Progenitor cell of endocrine pancreas (in vitro differentiated cells): ENCODE data around the gene LIG1. TPM values are rescaled to one million over a fixed set of nuclear protein-coding genes. Genes with fewer than 3 reads are reported as not detected.

Experiments used
- DNase-seq: peaks from one replicate; pipeline ENCODE4 v3.0.0; 2021; ENCODE audit warnings: low spot score; ENCODE audit not compliant: unreplicated experiment
- H3K27ac Mint-ChIP-seq: 2 replicates; pipeline ENCODE4 v1.8.0; 2021; ENCODE audit warnings: mild to moderate bottlenecking, moderate library complexity, mixed read lengths
- H3K27me3 Mint-ChIP-seq: 2 replicates; pipeline ENCODE4 v1.8.0; 2021; ENCODE audit warnings: mixed read lengths
- H3K36me3 Mint-ChIP-seq: 2 replicates; pipeline ENCODE4 v1.8.0; 2022; ENCODE audit warnings: mixed read lengths; ENCODE audit not compliant: insufficient read depth
- H3K4me1 Mint-ChIP-seq: 2 replicates; pipeline ENCODE4 v1.8.0; 2021; ENCODE audit warnings: low read depth, mixed read lengths
- H3K4me3 Mint-ChIP-seq: 2 replicates; pipeline ENCODE4 v1.8.0; 2021; ENCODE audit warnings: low read depth, mild to moderate bottlenecking, moderate library complexity, mixed read lengths
- H3K9me3 Mint-ChIP-seq: 2 replicates; pipeline ENCODE4 v1.8.0; 2021; ENCODE audit warnings: low read depth, mixed read lengths
- CTCF ChIP-seq: fragments of 200-600 bp; sonication (generic); IDR thresholded peaks from one replicate; pipeline ENCODE4 v1.5.0; 2021; ENCODE audit warnings: antibody characterized with exemption, mild to moderate bottlenecking; ENCODE audit not compliant: unreplicated experiment
- total RNA-seq: library from RNA; stranded (reverse); gene quantifications from 2 replicates; pipeline ENCODE4 v1.2.1, GENCODE V29; 2021

The LIG1 gene
- total RNA-seq, 1 donor from 2014 or later, result 90.4 TPM

DNA sequence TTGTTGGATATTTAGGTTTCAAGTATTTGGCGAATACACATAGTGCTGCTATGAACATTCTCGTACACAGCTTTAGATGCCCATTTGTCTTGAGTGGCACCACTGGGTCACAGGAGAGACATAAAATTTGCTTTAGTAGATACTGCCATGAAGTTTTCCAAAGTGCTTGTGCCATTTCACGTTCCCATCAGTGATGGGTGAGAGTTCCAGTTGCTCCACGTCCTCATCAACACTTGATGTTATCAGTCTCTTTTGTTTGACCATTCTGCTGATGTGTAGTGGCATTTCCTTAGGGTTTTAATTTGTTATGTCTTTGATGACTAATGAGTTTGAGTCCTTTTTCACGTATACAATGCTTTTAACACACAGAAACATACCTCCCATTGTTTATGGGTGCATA is 11.4 kb upstream of the LIG1 start:
- no peak for DNase-seq
- H3K27ac Mint-ChIP-seq, result no peak overlapping the region
- H3K27me3 Mint-ChIP-seq, result no peaks in the 10 kb centered on the region
- peaks cover 11% of the 10 kb centered on the region for H3K9me3 Mint-ChIP-seq
- no peaks in the 10 kb centered on the region for H3K4me1 Mint-ChIP-seq
- TF ChIP-seq CTCF, result no peak
- H3K4me3 Mint-ChIP-seq, result no peak overlapping the region
- peaks cover 36% of the 10 kb centered on the region for H3K36me3 Mint-ChIP-seq

GRCh38 chr19:48176226-48176625 is 6.1 kb upstream of the LIG1 start:
- peaks cover 3% of the 10 kb centered on the region for H3K4me1 Mint-ChIP-seq
- no peaks in the 10 kb centered on the region for H3K27me3 Mint-ChIP-seq
- H3K4me3 Mint-ChIP-seq, result no peak overlapping the region
- TF ChIP-seq CTCF, result no peak
- no peak overlapping the region for H3K27ac Mint-ChIP-seq
- H3K36me3 Mint-ChIP-seq, result peaks cover 37% of the 10 kb centered on the region
- no peak for DNase-seq
- peaks cover 5% of the 10 kb centered on the region for H3K9me3 Mint-ChIP-seq

GRCh38 chr19:48175578-48175977 is 5.4 kb upstream of the LIG1 start:
- Mint-ChIP-seq H3K36me3 (peaks cover 33% of the 10 kb centered on the region), H3K27ac (peak overlapping the region; percentile 15), H3K4me3 (no peak overlapping the region), H3K27me3 (no peaks in the 10 kb centered on the region), H3K4me1 (peaks cover 8% of the 10 kb centered on the region), H3K9me3 (peaks cover 3% of the 10 kb centered on the region)
- TF ChIP-seq CTCF, result no peak
- no peak for DNase-seq

- Mint-ChIP-seq H3K9me3 (no peaks in the 10 kb centered on the region), H3K4me1 (peaks cover 8% of the 10 kb centered on the region), H3K27me3 (no peaks in the 10 kb centered on the region), H3K36me3 (peaks cover 26% of the 10 kb centered on the region), H3K4me3 (no peak overlapping the region), H3K27ac (no peak overlapping the region)
- DNase-seq, result no peak
- TF ChIP-seq CTCF, result no peak
Observed at GRCh38 chr19:48174445-48175030, 4.4 kb upstream of the LIG1 start.

GRCh38 chr19:48171710-48172109 is 1.6 kb upstream of the LIG1 start:
- Mint-ChIP-seq H3K27me3 (no peaks in the 10 kb centered on the region), H3K4me3 (no peak overlapping the region), H3K36me3 (peaks cover 17% of the 10 kb centered on the region), H3K9me3 (no peaks in the 10 kb centered on the region), H3K4me1 (peaks cover 12% of the 10 kb centered on the region), H3K27ac (no peak overlapping the region)
- no peak for TF ChIP-seq CTCF
- DNase-seq, result no peak
